ENCODE data around the gene SCN1B.

SCN1B gene

DNA sequence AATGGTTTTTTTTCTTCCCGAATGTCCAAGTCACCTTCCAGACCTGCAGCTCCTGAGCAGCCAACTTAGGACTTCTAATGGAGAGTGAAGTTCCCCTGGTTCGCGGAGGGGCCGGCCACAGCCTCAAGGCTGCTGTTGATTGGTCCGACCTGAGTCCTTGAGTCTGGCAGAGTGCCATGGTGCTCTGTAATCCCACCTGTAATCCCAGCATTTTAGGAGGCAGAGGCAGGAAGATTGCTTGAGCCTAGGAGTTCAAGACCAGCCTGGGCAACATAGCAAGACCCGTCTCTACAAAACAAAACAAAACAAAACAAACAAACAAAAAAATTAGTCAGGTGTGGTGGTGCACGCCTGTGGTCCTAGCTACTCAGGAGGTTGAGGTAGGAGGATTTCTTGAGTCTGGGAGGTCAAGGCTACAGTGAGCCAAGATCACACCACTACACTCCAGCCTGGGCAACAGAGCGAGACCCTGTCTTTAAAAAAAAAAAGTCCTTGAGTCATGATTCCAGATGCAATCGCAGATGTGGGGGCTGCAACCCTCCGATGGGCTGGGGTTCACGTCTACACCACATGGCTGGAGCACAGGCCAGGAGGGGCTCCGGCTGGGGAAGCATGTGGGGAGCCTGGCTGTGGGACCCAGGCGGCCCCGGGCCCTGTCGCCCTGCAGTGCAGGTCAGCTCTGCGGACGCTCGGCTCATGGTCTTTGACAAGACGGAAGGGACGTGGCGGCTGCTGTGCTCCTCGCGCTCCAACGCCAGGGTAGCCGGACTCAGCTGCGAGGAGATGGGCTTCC lies 28.9 kb downstream of the SCN1B start:
- DNase-seq = no peak

DNA sequence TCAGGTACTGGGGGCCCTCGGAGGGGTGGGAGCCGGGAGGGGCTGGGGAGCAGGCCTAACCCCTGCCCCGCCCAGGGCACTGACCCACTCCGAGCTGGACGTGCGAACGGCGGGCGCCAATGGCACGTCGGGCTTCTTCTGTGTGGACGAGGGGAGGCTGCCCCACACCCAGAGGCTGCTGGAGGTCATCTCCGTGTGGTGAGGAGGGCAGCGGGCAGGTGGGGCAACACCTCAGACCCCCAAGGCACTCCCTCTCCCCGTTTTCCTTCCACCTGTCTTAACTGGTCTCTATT lies 29.5 kb downstream of the SCN1B start:
- DNase-seq = no peak

DNA sequence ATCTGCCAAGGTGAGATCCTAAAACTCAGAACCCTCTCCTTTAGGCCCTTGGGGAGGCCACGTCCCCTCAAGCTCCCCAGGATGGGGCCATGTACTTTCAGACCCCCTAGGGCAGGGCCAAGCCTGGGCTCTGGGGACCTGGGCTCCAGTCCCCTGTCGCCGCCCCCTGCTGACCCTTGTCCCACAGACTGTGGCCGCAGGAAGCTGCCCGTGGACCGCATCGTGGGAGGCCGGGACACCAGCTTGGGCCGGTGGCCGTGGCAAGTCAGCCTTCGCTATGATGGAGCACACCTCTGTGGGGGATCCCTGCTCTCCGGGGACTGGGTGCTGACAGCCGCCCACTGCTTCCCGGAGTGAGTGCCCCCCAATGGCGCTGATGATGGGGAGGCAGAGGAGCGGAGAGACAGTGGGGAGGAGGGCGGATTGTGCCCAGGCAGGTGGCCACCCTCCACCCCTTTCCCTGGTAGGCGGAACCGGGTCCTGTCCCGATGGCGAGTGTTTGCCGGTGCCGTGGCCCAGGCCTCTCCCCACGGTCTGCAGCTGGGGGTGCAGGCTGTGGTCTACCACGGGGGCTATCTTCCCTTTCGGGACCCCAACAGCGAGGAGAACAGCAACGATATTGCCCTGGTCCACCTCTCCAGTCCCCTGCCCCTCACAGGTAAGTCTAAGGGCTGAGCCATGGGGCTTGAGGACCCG lies 30.0 kb downstream of the SCN1B start:
- DNase-seq = no peak

DNA sequence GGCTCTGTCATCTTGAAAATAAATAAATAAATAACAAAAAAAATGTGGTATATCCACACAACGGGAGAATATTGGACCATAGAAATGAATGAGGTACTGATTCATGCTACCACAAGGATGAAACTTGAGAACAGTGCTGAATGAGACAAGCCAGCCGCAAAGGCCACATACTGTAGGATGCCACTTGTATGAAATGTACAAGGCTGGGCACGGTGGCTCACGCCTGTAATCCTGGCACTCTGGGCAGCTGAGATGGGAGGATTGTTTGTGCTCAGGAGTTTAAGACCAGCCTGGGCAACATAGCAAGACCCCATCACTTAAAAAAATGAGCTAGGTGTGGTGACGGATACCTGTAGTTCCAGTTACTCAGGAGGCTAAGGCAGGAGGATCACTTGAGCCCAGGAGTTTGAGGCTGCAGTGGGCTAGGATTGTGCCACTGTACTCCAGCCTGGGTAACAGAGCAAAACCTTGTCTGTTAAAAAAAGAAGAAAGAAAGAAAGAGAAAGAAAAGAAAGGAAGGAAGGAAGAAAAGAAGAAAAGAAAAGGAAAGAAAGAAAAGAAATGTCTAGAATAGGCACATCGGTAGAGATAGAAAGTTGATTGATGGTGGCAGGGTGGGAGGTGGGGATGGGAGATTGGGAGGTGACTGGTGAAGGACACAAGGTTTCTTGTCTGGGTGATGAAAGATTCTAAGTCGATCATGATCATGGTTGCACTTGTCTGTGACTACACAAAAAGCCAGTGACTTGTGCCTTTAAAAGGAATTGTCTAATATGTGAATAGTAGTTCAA lies 31.5 kb downstream of the SCN1B start:
- no peak for DNase-seq

DNA sequence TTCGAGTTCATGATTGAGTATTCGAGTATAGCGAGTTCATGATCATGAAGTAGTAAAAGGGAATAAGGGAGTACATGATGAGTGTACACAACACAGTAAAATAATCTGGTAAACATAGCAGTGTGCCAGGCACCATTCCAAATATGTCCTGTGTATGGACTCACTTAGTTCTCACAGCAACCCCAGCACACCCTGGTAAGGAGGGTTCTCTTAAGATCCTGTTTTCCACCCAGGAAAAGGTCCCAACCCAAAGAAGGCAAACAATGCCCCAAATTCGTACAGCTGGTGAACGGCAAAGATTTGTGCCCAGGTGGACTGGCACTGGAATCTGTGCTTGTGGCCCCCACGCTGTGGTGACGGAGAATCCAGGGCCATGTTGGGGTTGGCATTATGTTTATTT lies 32.7 kb downstream of the SCN1B start:
- DNase-seq = no peak

DNA sequence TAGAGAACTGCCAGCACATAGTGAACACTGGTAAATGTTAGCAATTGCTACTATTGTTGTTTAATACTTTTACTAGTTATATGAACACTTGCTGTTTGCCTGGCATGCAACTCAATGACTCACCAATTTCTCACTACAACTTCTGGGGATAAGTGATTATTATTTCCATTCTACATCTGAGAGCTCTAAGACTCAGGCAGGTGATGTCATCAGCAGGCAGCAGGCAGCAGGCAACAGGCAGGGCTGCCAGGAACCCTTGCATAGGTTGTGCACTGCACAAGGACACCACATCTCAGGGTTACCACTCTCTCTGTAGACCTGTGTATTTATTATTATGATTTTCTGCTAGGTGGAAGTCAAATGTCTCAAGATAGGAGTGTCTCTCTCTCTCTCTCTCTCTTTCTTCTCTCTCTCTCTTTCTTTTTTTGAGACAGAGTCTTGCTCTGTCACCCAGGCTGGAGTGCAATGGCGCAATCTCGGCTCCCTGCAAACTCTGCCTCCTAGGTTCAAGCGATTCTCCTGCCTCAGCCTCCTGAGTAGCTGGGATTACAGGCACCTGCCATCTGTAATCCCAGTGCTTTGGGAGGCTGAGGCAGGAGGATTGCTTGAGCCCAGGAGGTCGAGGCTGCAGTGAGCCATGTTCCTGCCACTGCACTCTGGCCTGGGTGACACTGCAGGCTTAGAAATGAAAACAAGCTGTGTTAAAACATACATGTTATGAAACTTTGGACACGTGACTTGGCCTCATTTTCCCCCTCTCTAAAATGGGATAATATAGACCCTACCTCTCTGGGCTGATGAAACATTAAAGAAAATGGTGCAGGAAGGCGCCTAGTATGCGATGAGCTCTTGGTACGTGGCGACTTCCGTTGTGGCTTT lies 33.9 kb downstream of the SCN1B start:
- DNase-seq = no peak

DNA sequence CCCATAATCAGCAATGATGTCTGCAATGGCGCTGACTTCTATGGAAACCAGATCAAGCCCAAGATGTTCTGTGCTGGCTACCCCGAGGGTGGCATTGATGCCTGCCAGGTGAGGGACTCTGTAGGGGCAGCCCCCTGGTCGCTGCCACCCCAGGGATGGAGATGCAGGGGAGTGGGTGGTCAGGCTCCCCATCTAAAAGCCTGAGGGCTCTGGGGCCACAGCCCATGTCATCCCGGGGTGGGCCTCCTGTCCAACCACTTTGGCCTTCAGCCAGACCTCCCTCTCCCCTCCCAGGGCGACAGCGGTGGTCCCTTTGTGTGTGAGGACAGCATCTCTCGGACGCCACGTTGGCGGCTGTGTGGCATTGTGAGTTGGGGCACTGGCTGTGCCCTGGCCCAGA lies 35.3 kb downstream of the SCN1B start:
- no peak for DNase-seq

DNA sequence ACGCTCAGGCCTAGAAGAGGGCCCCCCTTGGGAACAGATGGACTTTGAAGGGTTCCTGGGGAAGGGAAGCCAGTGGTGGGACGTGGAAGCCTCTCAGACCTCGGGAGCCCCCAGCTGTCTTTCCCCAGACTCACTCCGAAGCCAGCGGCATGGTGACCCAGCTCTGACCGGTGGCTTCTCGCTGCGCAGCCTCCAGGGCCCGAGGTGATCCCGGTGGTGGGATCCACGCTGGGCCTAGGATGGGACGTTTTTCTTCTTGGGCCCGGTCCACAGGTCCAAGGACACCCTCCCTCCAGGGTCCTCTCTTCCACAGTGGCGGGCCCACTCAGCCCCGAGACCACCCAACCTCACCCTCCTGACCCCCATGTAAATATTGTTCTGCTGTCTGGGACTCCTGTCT lies 35.9 kb downstream of the SCN1B start:
- DNase-seq = no peak

DNA sequence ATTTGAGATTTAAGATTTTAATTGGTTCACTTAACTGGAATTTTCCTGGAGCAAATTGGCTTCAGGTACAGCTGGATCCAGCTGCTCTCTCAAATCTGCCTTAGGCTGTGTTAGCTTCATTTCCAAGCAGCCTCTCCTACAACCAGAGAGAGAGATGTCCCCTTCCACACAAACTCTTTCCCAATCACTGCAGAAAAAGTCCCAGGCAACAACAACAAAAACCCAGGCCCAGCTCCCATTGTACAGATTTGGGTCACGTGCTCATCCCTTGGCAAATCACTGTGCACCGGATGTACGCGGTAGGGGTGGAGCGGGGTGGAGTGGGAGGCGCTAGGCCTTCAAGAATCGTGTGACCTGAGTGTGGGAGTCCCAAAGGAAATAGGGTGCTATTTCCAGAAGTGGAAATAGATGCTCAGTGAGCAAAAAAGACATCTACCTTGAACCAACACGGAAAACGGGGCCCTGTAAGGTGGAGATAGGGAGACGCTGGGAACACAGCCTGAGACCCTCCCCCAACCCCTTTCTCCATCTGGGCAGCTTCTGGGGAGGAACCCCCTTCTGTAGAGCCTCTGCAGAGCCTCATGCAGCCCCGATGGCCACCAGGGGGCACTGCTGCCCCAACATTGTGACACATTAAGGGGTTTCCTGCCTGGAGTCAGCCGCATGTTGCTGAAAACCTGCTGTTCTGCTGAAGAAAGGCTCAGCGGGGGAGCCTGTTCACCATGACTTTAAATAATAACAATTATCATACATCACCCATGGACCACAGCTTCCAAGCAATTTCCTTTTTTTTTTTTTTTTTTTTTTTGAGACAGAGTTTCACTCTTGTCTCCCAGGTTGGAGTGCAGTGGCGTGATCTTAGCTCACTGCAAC lies 36.7 kb downstream of the SCN1B start:
- DNase-seq = peak; percentile 90

DNA sequence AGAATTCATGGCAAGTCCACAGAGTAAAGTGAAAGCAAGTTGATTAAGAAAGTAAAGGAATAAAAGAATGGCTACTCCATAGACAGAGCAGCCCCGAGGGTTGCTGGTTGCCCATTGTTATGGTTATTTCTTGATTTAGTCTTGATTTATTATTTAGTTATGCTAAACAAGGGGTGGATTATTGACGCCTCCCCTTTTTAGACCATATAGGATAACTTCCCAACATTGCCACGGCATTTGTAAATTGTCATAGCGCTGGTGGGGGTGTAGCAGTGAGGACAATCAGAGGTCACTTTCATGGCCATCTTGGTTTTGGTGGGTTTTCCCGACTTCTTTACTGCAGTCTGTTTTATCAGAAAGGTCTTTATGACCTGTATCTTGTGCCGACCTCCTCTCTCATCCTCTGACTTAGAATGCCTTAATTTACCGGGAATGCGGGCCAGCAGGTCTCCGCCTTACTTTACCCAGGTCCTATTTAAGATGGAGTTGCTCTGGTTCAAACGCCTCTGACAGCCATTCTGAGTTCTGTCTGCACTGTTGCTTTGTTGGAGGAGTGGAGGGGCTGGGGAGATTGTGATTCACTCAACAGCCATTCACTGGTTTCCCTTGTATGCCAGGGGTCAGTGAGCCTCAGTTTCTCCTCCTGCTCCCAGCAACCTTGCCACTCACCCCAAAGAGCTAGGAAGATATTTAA lies 38.8 kb downstream of the SCN1B start:
- no peak for DNase-seq

DNA sequence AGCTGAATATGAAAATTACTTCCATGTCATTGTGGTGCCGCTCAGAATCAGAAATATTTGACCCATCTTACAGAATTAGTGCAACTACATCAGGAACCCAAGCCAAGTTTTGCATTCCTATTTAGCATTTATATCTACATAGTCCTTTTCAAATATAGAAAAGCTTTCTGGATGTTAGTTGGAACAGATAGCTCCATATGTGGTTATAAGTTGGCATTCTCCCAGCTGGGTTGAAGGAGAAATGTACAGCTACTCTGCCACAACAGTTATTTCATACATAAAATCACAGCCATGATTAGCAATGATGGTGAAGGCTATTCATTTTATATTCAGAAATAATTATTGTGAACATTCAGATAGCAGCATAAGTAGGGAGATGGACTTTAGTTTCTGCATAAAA lies 39.4 kb downstream of the SCN1B start:
- no peak for DNase-seq

DNA sequence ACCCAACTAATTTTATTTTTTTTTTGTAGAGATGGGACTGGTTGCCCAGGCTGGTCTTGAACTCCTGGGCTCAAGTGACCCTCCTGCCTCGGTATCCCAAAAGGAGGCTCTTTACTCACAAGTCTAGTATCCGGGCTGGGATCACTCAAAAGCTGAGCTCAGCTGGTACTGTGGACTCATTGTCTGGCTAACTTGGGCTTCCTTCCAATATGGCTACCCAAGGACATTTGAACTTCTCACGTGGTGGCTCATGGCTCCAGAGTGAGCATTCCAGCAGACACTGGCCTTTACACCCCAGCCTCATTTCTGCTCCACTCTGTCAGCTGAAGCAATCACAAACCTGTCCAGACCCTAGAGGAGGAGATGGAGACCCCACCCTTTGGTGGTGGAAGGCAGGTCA lies 40.2 kb downstream of the SCN1B start:
- DNase-seq = no peak

DNA sequence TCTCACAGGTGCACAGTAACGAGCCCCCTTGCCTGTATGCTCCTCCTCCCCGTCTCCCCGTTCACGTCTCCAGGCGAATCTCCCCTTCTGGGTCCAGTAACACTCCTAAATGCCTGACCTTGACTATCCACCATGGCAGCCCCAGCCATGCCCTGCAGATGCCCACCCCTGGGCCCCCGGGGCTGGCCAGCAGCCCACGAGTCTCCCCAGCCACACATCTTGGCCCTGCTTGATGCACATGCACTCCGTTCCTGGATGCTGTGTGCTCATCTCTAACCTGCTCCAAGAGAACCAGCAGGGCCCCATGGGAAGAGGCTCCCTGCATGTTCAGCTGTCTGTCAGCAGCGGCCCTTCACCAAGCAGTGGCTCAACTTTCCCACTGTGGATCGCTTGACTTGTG lies 43.2 kb downstream of the SCN1B start:
- no peak for DNase-seq

DNA sequence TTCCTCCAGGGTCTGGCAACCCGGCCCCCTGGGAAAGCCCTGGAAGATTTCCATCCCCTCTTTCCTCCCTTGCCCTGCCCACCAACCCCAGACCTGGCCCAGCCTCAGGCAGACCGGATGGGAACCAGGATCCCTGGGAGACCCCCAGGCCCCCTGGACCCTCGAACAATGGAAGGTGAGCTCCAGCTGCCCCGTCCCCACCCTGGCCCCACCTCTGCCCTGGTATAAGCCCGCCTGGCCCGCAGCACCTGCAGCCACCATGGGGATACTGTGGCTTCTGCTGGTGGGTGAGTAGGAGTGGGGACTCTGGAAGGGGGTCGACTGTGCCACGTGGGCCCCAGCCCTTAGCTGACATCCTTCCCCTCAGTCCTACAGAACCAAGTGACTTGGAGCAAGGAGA lies 43.7 kb downstream of the SCN1B start:
- no peak for DNase-seq

DNA sequence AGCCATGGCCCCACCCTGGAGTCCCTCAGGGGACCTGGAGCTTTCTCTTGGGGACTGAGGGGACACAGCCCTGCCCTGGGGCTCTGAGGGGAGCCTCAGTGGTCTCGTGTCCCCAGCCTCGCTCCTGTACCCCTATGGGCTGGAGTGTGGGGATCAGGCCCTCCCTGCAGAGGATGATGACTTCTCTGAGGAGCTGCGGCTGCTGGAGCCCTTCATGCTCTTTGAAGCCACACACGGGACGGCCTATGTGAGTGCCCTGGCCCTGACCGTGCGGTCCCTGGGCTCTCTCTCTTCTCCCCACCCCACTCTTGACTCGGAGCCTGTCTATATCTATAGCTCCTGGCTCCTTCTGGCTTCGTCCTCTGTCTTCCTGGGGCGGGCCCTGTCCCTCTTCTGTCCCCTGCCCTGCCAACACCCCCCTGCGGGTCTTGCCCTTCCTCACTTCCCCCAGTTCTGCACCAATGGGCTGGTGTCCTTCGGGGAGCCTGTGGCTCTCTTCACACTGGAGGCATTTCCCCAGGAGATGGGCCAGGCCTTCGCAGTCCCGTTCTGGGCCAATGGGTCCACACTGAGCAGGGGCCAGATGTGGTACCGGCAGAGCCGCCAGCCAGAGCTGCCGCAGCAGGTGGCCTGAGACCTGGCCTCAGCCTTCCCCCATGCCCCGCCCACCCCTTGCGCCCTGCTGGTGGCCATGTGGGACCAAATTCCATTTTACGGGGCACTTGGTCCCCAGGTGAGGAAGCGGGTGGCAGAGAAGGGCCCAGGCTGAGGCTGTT lies 44.3 kb downstream of the SCN1B start:
- DNase-seq = no peak

DNA sequence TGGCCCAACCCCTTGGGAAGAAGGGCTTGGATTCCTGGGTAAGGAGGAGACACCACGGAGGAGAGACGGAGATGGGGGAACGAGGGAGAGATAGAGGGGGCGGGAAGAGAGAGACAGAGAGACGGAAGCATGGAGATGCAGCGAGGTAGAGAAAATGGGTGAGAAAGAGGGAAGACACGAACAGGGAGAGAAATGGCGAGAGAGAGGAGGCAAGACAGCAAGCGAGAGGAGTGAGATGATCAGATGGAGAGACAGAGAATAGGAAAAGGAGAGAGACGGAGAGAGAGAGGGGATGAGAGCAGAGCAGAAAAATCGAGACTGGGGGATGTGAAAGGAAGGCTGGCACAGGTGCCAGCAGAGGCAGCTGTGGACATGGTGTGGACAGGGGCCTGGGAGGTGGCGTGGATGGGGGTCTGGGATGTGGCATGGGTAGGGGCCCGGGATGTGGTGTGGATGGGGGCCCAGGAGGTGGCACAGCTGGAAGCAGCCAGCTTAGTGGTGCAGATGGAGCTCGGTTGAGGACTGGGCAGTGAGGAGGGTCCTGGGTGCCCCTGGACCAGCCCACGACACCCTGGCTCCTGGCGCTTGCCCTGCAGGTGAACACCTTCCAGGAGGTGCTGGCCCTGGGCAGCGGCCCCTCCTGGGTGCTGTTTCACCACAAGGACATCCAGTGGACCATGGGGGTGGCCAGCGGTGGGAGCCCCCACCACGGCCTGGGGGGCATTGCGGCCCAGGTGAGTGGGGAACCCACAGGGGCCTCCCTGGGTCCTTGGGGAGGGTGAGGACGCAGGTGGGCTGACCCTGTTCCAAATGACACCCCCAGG lies 45.1 kb downstream of the SCN1B start:
- DNase-seq = no peak

DNA sequence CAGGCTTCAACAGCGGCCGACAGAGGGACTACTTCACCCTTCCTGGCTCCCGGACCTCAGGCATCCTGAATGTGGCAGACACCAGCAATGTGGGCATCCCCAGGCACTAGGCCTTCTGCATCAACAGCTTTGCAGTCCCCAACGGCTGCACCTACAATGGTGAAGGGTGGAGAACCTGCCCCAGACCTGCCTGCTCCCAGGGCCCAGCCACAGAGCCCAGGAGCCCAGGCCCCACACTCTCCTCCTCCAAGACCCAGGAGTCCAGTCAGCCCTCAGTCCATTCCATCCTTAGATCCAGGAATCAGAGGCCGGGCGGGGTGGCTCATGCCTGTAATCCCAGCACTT lies 45.7 kb downstream of the SCN1B start:
- no peak for DNase-seq

DNA sequence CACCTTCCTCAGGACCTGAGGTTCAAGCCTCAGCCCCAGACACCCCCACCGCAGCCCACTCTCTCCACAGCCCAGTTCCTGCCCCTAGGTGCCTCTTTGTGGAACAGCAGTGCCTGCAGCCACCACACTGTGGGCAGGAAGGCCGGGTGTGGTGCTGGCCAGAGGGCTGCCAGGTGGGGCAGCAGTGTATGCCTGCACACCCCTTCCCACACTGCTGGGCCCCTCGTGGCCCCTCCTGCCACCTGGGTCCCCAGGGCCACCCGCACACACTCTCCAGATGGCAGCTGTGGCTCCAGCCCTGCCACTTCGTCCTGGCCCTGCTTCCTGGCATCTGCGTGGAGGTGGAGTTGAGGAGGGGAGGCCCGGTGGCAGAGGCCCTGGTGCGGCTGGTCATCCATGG lies 46.4 kb downstream of the SCN1B start:
- no peak for DNase-seq

DNA sequence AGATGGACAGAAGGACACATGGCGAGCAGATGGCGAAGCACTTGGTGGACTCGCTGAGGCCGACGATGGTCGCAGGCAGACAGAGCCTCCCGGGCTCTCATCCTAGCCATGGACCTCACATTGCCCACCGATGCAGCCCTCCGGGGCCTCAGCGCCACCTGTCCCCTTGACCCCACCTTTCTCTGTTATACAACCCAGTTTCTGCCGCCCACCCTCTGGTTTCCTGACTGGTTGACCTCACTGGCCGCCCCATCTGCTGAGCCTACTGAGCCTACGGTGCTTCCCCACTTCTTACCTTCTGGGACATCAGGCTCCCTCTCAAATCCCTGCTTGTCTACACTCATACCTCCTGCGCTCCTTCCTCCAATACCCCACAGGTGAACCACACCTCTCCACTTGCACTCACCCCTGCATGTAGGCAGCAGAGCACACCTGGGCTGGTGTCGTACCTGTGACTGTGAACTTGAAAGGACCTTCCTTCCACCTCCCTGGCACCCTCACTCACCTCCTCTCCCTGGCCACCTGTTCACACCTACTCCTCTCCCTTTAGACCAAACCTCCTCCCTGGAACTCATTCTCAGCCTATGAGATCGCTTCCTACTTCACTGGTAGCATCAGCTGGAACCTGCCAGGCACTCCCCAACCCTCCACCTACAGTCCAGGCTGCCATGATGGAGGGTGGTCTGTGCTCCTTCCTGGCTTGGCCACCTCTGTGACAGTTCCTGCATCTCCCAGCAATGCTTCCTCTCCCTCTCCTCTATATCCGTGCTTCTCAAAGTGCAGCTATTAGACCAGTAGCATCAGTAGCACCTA lies 47.3 kb downstream of the SCN1B start:
- DNase-seq = no peak

Measured in activated T-cell treated with anti-CD3 and anti-CD28 coated beads for 4 hours (primary cell).